ENCODE data around the gene TM9SF3.
A peak's percentile ranks its signal among the peaks of the same experiment; 100 is the strongest.

TM9SF3 gene

GRCh38 chr10:96509017-96509641 lies 77.7 kb downstream of the TM9SF3 start:
- DNase-seq (ENCODE audit: low read depth): peak; percentile 86

GRCh38 chr10:96507044-96507443 lies 79.8 kb downstream of the TM9SF3 start:
- no peak for DNase-seq (ENCODE audit: low read depth)

GRCh38 chr10:96505150-96506136 lies 81.4 kb downstream of the TM9SF3 start:
- no peak for DNase-seq (ENCODE audit: low read depth)

- DNase-seq (ENCODE audit: low read depth): no peak
These were observed 84.1 kb downstream of the TM9SF3 start for GRCh38 chr10:96502561-96503282.

GRCh38 chr10:96501985-96502384 lies 84.8 kb downstream of the TM9SF3 start:
- no peak for DNase-seq (ENCODE audit: low read depth)

- no peak for DNase-seq (ENCODE audit: low read depth)
These were observed 86.3 kb downstream of the TM9SF3 start for GRCh38 chr10:96500519-96500918.

GRCh38 chr10:96500050-96500449 lies 86.8 kb downstream of the TM9SF3 start:
- DNase-seq (ENCODE audit: low read depth): no peak

- DNase-seq (ENCODE audit: low read depth): no peak
These were observed 89.4 kb downstream of the TM9SF3 start for GRCh38 chr10:96497391-96497790.

GRCh38 chr10:96496281-96496925 lies 90.4 kb downstream of the TM9SF3 start:
- DNase-seq (ENCODE audit: low read depth): peak; percentile 56

- no peak for DNase-seq (ENCODE audit: low read depth)
These were observed 91.3 kb downstream of the TM9SF3 start for GRCh38 chr10:96495544-96495943.

GRCh38 chr10:96494694-96495093 lies 92.1 kb downstream of the TM9SF3 start:
- DNase-seq (ENCODE audit: low read depth): no peak

GRCh38 chr10:96493871-96494525 lies 92.8 kb downstream of the TM9SF3 start:
- DNase-seq (ENCODE audit: low read depth): no peak

GRCh38 chr10:96493254-96493653 lies 93.6 kb downstream of the TM9SF3 start:
- no peak for DNase-seq (ENCODE audit: low read depth)

GRCh38 chr10:96491303-96491702 lies 95.5 kb downstream of the TM9SF3 start:
- DNase-seq (ENCODE audit: low read depth): no peak

GRCh38 chr10:96488161-96488935 lies 98.5 kb downstream of the TM9SF3 start:
- peak; percentile 7 for DNase-seq (ENCODE audit: low read depth)

- no peak for DNase-seq (ENCODE audit: low read depth)
These were observed 103.8 kb downstream of the TM9SF3 start for GRCh38 chr10:96482815-96483588.

- DNase-seq (ENCODE audit: low read depth): no peak
These were observed 108.5 kb downstream of the TM9SF3 start for GRCh38 chr10:96478355-96478754.

GRCh38 chr10:96473866-96474265 lies 112.9 kb downstream of the TM9SF3 start:
- DNase-seq (ENCODE audit: low read depth): no peak

GRCh38 chr10:96470116-96470743 lies 116.6 kb downstream of the TM9SF3 start:
- DNase-seq (ENCODE audit: low read depth): peak; percentile 47

Data from EH (cell line).